Endodermal cell (in vitro differentiated cells): ENCODE data around the gene CIB4. TPM values are rescaled to one million over a fixed set of nuclear protein-coding genes. Genes with fewer than 3 reads are reported as not detected.

ENCODE experiments used
- DNase-seq: peaks from one replicate; pipeline ENCODE4 v3.0.0-alpha.2; 2017
- H3K27ac ChIP-seq: 2 replicates; pipeline ENCODE4 v1.5.1; 2013; ENCODE audit warnings: mild to moderate bottlenecking, low read depth, low read length, moderate library complexity
- H3K27me3 ChIP-seq: 2 replicates; pipeline ENCODE4 v1.6.1; 2013; ENCODE audit warnings: mild to moderate bottlenecking, low read length, moderate library complexity; ENCODE audit not compliant: insufficient read depth, control insufficient read depth, poor library complexity, severe bottlenecking
- H3K36me3 ChIP-seq: 2 replicates; pipeline ENCODE4 v1.7.0; 2013; ENCODE audit warnings: mild to moderate bottlenecking, low read length, moderate library complexity; ENCODE audit not compliant: control insufficient read depth, insufficient read depth
- H3K4me1 ChIP-seq: one replicate; pipeline ENCODE4 v1.7.0; 2013; ENCODE audit warnings: low read length; ENCODE audit not compliant: control insufficient read depth, insufficient read depth
- H3K4me3 ChIP-seq: 2 replicates; pipeline ENCODE4 v1.5.1; 2013; ENCODE audit warnings: mild to moderate bottlenecking, low read length, moderate library complexity
- H3K9ac ChIP-seq: 2 replicates; pipeline ENCODE4 v1.6.1; 2013; ENCODE audit warnings: mild to moderate bottlenecking, low read length, moderate library complexity; ENCODE audit not compliant: poor library complexity, severe bottlenecking; ENCODE audit errors: extremely low read depth
- H3K9me3 ChIP-seq: 2 replicates; pipeline ENCODE4 v1.6.1; 2013; ENCODE audit warnings: mild to moderate bottlenecking, low read length, moderate library complexity; ENCODE audit not compliant: control insufficient read depth
- H3K27ac Mint-ChIP-seq: 2 replicates; pipeline ENCODE4 v1.8.0; 2020; ENCODE audit warnings: mixed read lengths
- H3K27me3 Mint-ChIP-seq: 2 replicates; pipeline ENCODE4 v1.8.0; 2021; ENCODE audit warnings: mild to moderate bottlenecking, mixed read lengths; ENCODE audit not compliant: insufficient read depth
- H3K36me3 Mint-ChIP-seq: 2 replicates; pipeline ENCODE4 v1.8.0; 2020; ENCODE audit warnings: low read depth, mixed read lengths
- H3K4me1 Mint-ChIP-seq: 2 replicates; pipeline ENCODE4 v1.8.0; 2020; ENCODE audit warnings: mixed read lengths
- H3K4me3 Mint-ChIP-seq: 2 replicates; pipeline ENCODE4 v1.8.0; 2020; ENCODE audit warnings: mild to moderate bottlenecking, moderate library complexity, mixed read lengths
- H3K9me3 Mint-ChIP-seq: 2 replicates; pipeline ENCODE4 v1.8.0; 2020; ENCODE audit warnings: mild to moderate bottlenecking, mixed read lengths
- WGBS, 2 experiments: methylation state at CpG; one replicate each; pipeline versions ENCODE4 v1.1.5 to v1.1.7; 2013; ENCODE audit warnings: missing lambda C conversion rate in 2 of 2, mixed read lengths in 1 of 2; ENCODE audit not compliant: insufficient coverage in 1 of 2, insufficient read length in 1 of 2; 5-methylcytosine and 5-hydroxymethylcytosine counted together
- total RNA-seq, 2 donors: library from RNA; stranded (reverse); fragmentation: NEBNext Ultra II Directional in 1 of 2; extraction: Animal tissue kit (Norgen Biotek cat#: 25700) in 1 of 2; gene quantifications; 2 replicates in 1 of 2; 3 replicates in 1 of 2; pipeline ENCODE4 v1.2.1, GENCODE V29; 2021
- TF ChIP-seq, protein P1 (sequence below): fragments of 200-600 bp; sonication (generic); conservative IDR thresholded peaks from 2 replicates; pipeline ENCODE4 v1.5.0; 2021; ENCODE audit warnings: antibody characterized with exemption, mild to moderate bottlenecking

The CIB4 gene
- total RNA-seq, 2 donors from 2014 or later, result not detected

DNA sequence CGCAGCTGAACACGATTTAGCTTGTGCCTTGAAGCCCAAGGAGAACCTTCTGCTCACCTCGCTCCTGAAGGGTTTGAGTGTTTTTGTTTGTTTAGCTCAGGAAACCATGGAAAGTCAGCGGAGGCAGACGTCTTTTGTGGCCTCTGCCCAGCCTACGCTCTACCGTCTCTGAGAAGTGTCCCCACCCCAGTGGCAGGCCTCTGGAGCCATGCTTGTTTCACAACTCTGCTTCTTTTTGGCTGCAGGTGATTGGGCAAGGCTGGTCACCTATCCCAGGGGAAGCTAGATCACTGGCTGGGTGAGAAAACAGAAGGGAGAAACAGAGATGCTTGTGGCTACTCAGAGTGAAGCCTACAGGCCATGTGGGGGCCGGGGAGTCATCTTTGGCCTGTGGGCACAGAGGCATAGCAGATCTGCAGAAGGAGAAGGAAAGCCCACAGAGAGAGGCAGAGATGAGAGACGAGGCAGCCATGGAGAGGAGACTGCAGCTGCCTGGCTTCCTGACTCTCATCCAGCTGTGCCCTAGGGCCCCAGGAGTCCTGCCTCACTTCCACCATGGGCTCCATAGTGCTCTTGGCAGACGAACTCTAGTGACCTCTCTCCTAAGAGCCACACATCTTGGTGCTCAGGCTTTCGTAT is 50.1 kb downstream of the CIB4 start:
- peaks cover 11% of the 10 kb centered on the region for H3K4me1 ChIP-seq
- peak overlapping the region; percentile 12 for H3K27ac ChIP-seq
- no peaks in the 10 kb centered on the region for H3K36me3 ChIP-seq
- H3K27me3 ChIP-seq, result peaks cover 27% of the 10 kb centered on the region
- WGBS, 2 experiments, result 85 to 87% methylated on average over 6 to 11 of the region's 11 CpGs
- no peak for DNase-seq
- no peaks in the 10 kb centered on the region for H3K9me3 Mint-ChIP-seq
- H3K36me3 Mint-ChIP-seq, result no peaks in the 10 kb centered on the region
- no peak overlapping the region for H3K4me3 ChIP-seq
- H3K27ac Mint-ChIP-seq, result no peak overlapping the region
- H3K4me1 Mint-ChIP-seq, result peaks cover 25% of the 10 kb centered on the region
- no peaks in the 10 kb centered on the region for H3K9me3 ChIP-seq
- TF ChIP-seq, protein P1, sequence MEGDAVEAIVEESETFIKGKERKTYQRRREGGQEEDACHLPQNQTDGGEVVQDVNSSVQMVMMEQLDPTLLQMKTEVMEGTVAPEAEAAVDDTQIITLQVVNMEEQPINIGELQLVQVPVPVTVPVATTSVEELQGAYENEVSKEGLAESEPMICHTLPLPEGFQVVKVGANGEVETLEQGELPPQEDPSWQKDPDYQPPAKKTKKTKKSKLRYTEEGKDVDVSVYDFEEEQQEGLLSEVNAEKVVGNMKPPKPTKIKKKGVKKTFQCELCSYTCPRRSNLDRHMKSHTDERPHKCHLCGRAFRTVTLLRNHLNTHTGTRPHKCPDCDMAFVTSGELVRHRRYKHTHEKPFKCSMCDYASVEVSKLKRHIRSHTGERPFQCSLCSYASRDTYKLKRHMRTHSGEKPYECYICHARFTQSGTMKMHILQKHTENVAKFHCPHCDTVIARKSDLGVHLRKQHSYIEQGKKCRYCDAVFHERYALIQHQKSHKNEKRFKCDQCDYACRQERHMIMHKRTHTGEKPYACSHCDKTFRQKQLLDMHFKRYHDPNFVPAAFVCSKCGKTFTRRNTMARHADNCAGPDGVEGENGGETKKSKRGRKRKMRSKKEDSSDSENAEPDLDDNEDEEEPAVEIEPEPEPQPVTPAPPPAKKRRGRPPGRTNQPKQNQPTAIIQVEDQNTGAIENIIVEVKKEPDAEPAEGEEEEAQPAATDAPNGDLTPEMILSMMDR, result no peak
- H3K4me3 Mint-ChIP-seq, result no peak overlapping the region
- peaks cover 34% of the 10 kb centered on the region for H3K27me3 Mint-ChIP-seq
- no peak overlapping the region for H3K9ac ChIP-seq

DNA sequence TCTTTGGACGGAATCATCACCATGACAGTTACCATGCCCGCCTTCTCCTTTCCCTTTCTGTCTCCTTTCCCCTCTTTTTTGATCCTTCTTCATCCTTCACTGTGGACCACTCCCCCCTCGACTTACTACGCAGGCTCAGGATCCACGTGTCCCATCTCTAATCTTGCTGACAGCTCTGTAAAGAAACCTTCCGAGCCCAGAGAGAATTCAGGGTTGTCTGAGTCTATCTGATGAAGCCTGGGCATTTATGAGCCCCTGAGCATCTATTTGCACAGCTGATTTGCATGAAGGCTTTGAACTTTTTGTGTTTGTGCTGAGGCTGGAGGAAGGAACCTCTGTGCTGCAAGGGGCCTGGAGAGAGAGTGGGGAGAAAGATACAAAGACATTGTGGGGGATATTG is 50.7 kb downstream of the CIB4 start:
- H3K4me1 ChIP-seq, result peaks cover 11% of the 10 kb centered on the region
- no peaks in the 10 kb centered on the region for H3K9me3 ChIP-seq
- H3K27ac Mint-ChIP-seq, result no peak overlapping the region
- DNase-seq, result peak; percentile 42
- H3K27me3 Mint-ChIP-seq, result peaks cover 36% of the 10 kb centered on the region
- H3K9ac ChIP-seq, result no peak overlapping the region
- H3K9me3 Mint-ChIP-seq, result no peaks in the 10 kb centered on the region
- no peak overlapping the region for H3K4me3 Mint-ChIP-seq
- peaks cover 27% of the 10 kb centered on the region for H3K27me3 ChIP-seq
- H3K4me3 ChIP-seq, result no peak overlapping the region
- WGBS, 2 experiments, result 84 to 88% methylated on average over 5 to 6 of the region's 6 CpGs
- no peaks in the 10 kb centered on the region for H3K36me3 Mint-ChIP-seq
- H3K27ac ChIP-seq, result no peak overlapping the region
- no peaks in the 10 kb centered on the region for H3K36me3 ChIP-seq
- TF ChIP-seq, protein P1, result no peak
- peaks cover 25% of the 10 kb centered on the region for H3K4me1 Mint-ChIP-seq

GRCh38 chr2:26588576-26588975 is 52.6 kb downstream of the CIB4 start:
- H3K36me3 Mint-ChIP-seq, result no peaks in the 10 kb centered on the region
- peak; percentile 30 for DNase-seq
- peaks cover 11% of the 10 kb centered on the region for H3K4me1 ChIP-seq
- no peaks in the 10 kb centered on the region for H3K9me3 ChIP-seq
- peaks cover 22% of the 10 kb centered on the region for H3K27me3 ChIP-seq
- 89% methylated on average over 5 of the region's 6 CpGs; no CpG with 5 or more reads in 1 of the 2 experiments for WGBS, 2 experiments
- no peak overlapping the region for H3K9ac ChIP-seq
- peaks cover 25% of the 10 kb centered on the region for H3K4me1 Mint-ChIP-seq
- H3K27me3 Mint-ChIP-seq, result peaks cover 26% of the 10 kb centered on the region
- TF ChIP-seq, protein P1, result no peak
- no peak overlapping the region for H3K27ac Mint-ChIP-seq
- no peak overlapping the region for H3K4me3 Mint-ChIP-seq
- H3K4me3 ChIP-seq, result no peak overlapping the region
- H3K36me3 ChIP-seq, result no peaks in the 10 kb centered on the region
- no peaks in the 10 kb centered on the region for H3K9me3 Mint-ChIP-seq
- H3K27ac ChIP-seq, result no peak overlapping the region
